Activated naive CD4-positive, alpha-beta T cell treated with anti-CD3 and anti-CD28 coated beads, Interleukin-2, amount 50 U/mL, for 24 hours (primary cell): ENCODE measurements around the gene KIF18B.

Experiments
- H3K27ac Mint-ChIP-seq: one replicate; pipeline ENCODE4 v1.8.0; 2021; ENCODE audit warnings: mild to moderate bottlenecking, mixed read lengths
- H3K27me3 Mint-ChIP-seq: one replicate; pipeline ENCODE4 v1.8.0; 2021; ENCODE audit warnings: mixed read lengths
- H3K36me3 Mint-ChIP-seq: one replicate; pipeline ENCODE4 v1.8.0; 2021; ENCODE audit warnings: mixed read lengths
- H3K4me1 Mint-ChIP-seq: one replicate; pipeline ENCODE4 v1.8.0; 2021; ENCODE audit warnings: mixed read lengths
- H3K4me3 Mint-ChIP-seq: one replicate; pipeline ENCODE4 v1.8.0; 2021; ENCODE audit warnings: mild to moderate bottlenecking, mixed read lengths
- H3K9me3 Mint-ChIP-seq: one replicate; pipeline ENCODE4 v1.8.0; 2021; ENCODE audit warnings: mixed read lengths

The KIF18B gene

DNA sequence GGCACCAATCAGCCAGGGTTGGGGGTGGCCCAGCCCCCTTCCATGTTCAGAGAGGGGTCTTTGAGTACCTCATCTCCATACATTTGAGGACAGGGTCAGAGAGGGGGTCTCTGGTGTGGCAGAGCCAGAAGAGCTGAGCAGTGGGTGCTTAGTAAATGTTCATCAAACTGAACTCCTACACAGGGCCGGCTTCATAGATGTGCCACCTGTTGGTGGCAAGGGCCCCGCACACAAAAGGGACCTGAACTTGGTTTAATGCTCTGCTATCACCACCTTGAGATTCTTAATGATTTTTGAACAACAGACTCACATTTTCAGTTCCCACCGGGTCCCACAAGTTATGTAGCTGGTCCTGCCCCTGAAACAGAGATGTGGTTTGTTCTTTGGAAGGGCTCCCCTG is 29.5 kb upstream of the KIF18B start:
- Mint-ChIP-seq H3K4me3 (no peak overlapping the region), H3K27ac (no peak overlapping the region), H3K36me3 (no peaks in the 10 kb centered on the region)

DNA sequence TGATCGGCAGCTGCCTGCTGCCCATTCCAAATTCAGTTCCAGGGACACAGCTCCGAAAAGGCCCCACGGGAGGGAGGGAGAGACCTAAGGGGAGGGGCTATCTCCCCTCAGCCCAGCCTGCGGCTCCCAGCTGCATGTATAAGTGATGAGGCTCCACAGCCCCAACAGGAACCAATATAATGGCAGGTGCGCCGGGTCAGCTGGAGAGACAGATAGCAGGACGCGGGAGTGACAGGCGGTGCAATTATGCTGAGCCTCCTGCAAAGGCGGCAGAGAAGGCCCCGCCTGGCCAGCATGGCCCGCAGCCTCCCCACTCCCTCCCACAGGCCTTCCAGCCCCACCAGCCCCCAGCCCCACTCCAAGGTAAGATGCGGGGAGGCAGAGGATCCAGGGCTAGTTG is 28.6 kb upstream of the KIF18B start:
- H3K4me3 Mint-ChIP-seq: no peak overlapping the region
- H3K4me1 Mint-ChIP-seq: peaks cover 9% of the 10 kb centered on the region
- peaks cover 3% of the 10 kb centered on the region for H3K27me3 Mint-ChIP-seq
- H3K27ac Mint-ChIP-seq: no peak overlapping the region
- no peaks in the 10 kb centered on the region for H3K9me3 Mint-ChIP-seq
- H3K36me3 Mint-ChIP-seq: no peaks in the 10 kb centered on the region

More for the DNA sequence above, 29.5 kb upstream of the KIF18B start:
- Mint-ChIP-seq H3K4me1 (peaks cover 4% of the 10 kb centered on the region), H3K27me3 (peaks cover 3% of the 10 kb centered on the region), H3K9me3 (no peaks in the 10 kb centered on the region)

DNA sequence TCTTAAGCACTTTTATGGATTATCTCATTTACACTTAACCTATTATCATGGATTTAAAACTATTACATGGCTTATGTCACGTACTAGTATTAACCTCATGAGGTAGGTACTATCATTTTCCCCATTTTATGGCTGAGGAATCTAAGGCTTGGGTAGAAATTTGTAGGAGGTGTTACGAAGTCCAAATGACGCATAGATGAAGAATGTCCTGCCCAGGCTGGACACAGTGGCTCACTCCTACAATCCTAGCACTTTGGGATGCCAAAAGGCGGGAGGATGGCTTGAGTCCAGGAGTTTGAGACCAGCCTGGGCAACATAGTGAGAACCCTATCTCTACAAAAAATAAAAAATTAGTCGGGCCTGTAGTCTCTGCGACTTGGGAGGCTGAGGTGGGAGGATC is 25.4 kb upstream of the KIF18B start:
- Mint-ChIP-seq H3K27ac (no peak overlapping the region), H3K4me1 (peaks cover 26% of the 10 kb centered on the region), H3K9me3 (no peaks in the 10 kb centered on the region), H3K27me3 (peaks cover 9% of the 10 kb centered on the region), H3K4me3 (no peak overlapping the region), H3K36me3 (no peaks in the 10 kb centered on the region)

DNA sequence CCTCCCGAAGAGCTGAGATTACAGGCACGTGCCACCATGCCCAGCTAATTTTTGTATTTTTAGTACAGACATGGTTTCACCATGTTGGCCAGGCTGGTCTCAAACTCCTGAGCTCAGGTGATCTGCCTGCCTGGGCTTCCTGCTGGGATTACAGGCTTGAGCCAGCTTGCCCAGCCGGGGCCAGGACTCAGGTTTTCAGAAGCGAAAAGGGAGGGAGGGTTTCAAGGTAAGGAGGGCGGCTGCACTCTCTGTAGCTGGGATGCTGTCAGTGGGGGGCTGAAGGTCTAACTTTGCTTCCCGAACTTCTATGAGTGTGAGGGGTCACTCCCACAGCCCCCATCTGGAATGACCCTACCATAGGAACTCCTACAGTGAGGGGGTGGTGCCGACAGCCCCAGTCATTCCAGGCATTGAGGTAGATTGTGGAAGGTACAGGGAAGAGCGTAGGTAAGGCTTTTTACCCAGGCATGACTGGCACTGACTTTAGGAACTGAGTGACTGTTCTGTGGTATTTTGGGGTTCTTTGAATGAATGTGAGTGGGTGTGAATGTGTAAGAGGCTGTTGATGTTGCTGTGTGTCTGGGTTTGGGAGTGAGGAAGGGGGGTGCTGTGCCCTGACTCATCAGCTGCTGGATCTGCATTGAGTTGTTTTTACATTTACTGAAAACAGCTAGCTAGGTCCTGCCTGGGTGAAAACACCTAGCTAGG is 24.4 kb upstream of the KIF18B start:
- H3K4me1 Mint-ChIP-seq: peaks cover 26% of the 10 kb centered on the region
- no peaks in the 10 kb centered on the region for H3K9me3 Mint-ChIP-seq
- peak overlapping the region; percentile 1 for H3K27ac Mint-ChIP-seq
- no peak overlapping the region for H3K4me3 Mint-ChIP-seq
- no peaks in the 10 kb centered on the region for H3K36me3 Mint-ChIP-seq
- peaks cover 10% of the 10 kb centered on the region for H3K27me3 Mint-ChIP-seq

GRCh38 chr17:44970136-44970741 is 22.7 kb upstream of the KIF18B start:
- peaks cover 18% of the 10 kb centered on the region for H3K27me3 Mint-ChIP-seq
- no peaks in the 10 kb centered on the region for H3K9me3 Mint-ChIP-seq
- no peaks in the 10 kb centered on the region for H3K36me3 Mint-ChIP-seq
- peaks cover 34% of the 10 kb centered on the region for H3K4me1 Mint-ChIP-seq
- H3K4me3 Mint-ChIP-seq: peak overlapping the region; percentile 60
- no peak overlapping the region for H3K27ac Mint-ChIP-seq

DNA sequence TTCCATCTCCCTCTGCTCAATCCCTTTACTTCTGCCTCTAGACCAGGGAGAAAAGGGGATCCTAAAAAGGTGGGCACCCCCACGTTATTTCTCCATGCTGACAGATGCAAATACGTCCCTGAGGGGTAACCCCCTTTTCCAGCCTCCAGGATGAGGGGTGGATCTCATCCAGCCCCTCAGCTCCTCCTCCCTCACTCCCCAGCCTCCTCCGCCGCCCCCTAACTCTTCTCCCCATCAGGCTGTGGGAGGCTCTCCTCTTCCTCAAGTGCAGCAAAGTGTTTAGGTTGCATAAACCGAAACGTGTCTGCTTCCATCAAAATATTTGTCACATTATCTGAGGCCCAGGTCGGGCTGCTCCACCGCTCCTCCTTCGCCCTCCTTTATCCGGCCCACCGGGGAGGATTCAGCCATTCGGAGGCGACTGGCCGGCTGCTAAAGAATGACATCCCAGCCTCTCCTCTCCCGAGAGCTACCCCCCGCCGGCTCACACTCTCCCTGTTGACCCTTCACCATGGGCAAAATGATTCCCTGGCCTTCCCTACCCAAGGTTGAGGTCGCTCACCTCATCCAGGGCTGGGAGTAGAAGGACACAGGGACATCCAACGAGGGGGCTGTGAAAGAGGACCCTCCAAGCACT is 21.7 kb upstream of the KIF18B start:
- peaks cover 24% of the 10 kb centered on the region for H3K27me3 Mint-ChIP-seq
- no peaks in the 10 kb centered on the region for H3K36me3 Mint-ChIP-seq
- H3K9me3 Mint-ChIP-seq: no peaks in the 10 kb centered on the region
- H3K4me3 Mint-ChIP-seq: peak overlapping the region; percentile 30
- H3K27ac Mint-ChIP-seq: peak overlapping the region; percentile 1
- peaks cover 34% of the 10 kb centered on the region for H3K4me1 Mint-ChIP-seq

DNA sequence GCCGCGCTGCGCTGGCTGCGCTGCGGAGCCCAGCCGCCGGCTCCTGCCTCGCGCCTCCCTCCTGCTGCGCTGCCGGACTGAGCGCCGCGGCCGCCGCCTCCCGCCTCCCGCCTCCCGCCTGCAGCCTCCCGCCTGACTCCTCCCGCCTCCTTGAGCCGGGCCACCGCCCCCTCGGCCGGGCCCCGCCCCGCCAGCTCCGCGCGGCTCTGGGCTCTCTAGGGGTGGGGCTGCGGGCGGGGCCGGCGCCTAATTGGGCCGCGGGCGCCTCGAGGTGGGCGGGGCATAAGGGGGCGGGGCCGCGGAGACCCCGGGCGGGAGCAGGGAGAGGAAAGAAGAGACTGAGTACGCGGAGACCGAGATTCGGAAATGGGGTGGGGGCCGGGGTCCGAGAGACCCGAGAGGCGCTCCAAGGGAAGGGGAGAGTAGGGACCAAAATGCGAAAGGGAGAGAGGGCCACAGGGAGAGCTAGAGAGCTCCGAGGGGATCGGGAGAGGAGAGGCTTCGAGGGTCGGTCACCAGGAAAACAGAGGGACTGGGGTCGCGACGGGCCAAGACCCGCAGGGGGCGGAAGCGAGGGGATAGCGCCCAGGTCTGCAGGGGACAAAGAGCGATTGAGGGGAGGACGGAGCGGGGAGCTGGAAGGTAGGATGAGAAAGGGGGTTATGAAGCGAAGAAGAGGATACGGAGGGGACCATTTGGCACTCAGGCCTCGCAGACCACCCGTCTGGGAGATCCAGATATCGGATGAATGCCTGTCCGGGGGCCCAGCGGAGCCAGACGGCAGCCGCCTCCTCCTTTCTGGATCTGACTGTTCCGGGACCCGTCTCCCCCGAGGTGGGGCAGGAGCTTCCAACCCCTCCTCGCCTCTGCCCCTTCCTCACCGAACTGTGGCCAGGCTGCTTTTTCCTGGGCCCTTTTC is 20.9 kb upstream of the KIF18B start, which contains the start of gene C1QL1:
C1QL1 (minus strand) TSS at position 79 of the 919 bp plus-strand sequence. CDS start 255 bp downstream, outside the sequence.
- Mint-ChIP-seq H3K27ac (peak within 1 kb of the TSS; percentile 1), H3K4me1 (peaks cover 34% of the 10 kb centered on the region), H3K4me3 (peak within 1 kb of the TSS; percentile 42), H3K36me3 (no peaks in the 10 kb centered on the region), H3K27me3 (peaks cover 25% of the 10 kb centered on the region), H3K9me3 (no peaks in the 10 kb centered on the region)

DNA sequence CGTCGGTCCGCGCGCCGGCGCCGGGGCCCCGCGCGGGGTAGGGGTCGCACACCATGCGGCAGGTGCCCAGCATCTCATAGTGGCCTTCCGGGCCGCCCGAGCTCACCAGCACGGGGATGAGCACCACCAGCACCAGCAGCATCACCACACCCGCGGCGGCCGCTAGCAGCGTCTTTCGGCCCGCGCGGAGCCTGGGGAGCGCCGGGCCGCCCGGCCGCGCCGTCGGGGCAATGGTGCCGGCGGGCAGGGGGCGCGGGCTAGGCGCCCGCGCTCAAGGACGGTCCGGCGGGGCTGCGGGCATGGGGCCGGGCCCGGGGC is 20.3 kb upstream of the KIF18B start:
- Mint-ChIP-seq H3K4me1 (peaks cover 34% of the 10 kb centered on the region), H3K9me3 (no peaks in the 10 kb centered on the region), H3K36me3 (no peaks in the 10 kb centered on the region), H3K27me3 (peaks cover 30% of the 10 kb centered on the region), H3K27ac (no peak overlapping the region), H3K4me3 (no peak overlapping the region)

DNA sequence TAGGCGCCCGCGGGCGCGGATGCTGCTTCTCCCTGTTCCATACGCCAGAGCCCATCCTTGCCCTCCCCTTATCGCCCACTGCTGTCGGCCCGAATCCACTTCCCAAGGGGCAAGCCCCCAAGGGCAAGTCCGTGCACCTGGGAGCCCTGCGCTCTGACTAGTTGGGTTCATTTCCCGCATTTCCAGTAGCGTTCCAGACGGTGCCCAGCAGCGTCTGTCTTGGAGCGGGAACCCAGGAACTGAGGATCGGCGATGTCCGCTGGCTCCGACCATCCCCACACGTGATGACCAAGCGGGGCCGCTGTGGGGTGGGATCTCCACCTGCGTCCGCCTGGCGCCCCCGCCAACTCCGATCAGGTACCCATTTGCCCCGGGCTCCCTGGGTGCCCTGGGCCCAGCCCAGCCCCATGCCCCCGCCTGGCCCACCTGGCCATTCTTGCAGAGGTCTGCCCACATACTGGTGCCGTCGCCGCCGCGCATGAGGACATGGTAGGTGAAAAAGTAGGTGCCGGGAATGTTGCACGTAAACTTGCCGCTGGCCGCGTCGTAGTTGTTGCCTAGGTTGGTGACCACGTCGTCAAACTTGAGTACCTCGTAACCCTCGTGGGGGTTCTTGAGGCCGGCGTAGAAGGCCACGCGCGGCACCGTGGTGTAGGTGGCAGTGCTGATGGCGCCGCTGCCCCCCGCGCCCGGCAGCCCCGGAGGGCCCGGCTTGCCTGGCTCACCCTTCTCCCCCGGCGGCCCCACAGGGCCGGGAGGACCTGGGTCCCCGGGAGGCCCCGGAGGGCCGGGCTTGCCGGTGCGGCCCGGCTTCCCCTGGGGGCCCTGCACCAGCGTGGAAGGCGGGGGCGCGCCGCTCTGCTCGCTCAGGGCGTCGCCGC is 19.7 kb upstream of the KIF18B start:
- H3K4me1 Mint-ChIP-seq: peaks cover 32% of the 10 kb centered on the region
- H3K27me3 Mint-ChIP-seq: peaks cover 33% of the 10 kb centered on the region
- peak overlapping the region; percentile 42 for H3K4me3 Mint-ChIP-seq

GRCh38 chr17:44966348-44967025 is 18.9 kb upstream of the KIF18B start:
- no peaks in the 10 kb centered on the region for H3K9me3 Mint-ChIP-seq
- peak overlapping the region; percentile 36 for H3K4me3 Mint-ChIP-seq
- peaks cover 33% of the 10 kb centered on the region for H3K27me3 Mint-ChIP-seq

More for the DNA sequence above, 19.7 kb upstream of the KIF18B start:
- Mint-ChIP-seq H3K27ac (no peak overlapping the region), H3K36me3 (no peaks in the 10 kb centered on the region), H3K9me3 (no peaks in the 10 kb centered on the region)

GRCh38 chr17:44965481-44966234 is 18.1 kb upstream of the KIF18B start:
- Mint-ChIP-seq H3K4me1 (peaks cover 27% of the 10 kb centered on the region), H3K27me3 (peaks cover 35% of the 10 kb centered on the region), H3K4me3 (peak overlapping the region; percentile 36), H3K9me3 (no peaks in the 10 kb centered on the region), H3K36me3 (no peaks in the 10 kb centered on the region), H3K27ac (no peak overlapping the region)

More at GRCh38 chr17:44966348-44967025, 18.9 kb upstream of the KIF18B start:
- Mint-ChIP-seq H3K36me3 (no peaks in the 10 kb centered on the region), H3K4me1 (peaks cover 25% of the 10 kb centered on the region), H3K27ac (no peak overlapping the region)

DNA sequence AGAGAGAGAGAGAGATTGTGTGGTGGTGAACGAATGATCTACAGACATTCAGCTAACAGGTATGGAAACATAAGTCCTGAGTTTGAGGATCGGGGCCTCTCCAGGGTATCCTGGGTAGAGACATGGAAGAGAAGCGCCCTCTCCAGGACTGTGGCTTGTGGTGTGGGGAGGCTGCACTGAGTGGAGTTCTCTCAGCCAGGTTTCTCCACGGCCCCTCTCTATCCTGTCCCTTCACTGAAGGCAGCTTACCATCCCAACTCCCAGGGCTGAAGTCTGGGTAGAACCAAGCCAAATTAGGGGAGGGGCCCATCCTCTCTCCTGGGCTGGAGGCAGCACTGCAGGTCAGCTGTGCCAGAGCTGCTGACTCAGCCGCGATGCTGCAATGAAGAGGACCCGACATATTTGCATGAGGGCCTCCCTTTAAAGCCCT is 14.4 kb upstream of the KIF18B start:
- H3K27me3 Mint-ChIP-seq: peaks cover 32% of the 10 kb centered on the region
- H3K4me1 Mint-ChIP-seq: peaks cover 17% of the 10 kb centered on the region
- H3K36me3 Mint-ChIP-seq: no peaks in the 10 kb centered on the region
- no peaks in the 10 kb centered on the region for H3K9me3 Mint-ChIP-seq
- H3K4me3 Mint-ChIP-seq: no peak overlapping the region
- H3K27ac Mint-ChIP-seq: no peak overlapping the region

- peak overlapping the region; percentile 51 for H3K4me3 Mint-ChIP-seq
- no peaks in the 10 kb centered on the region for H3K36me3 Mint-ChIP-seq
- peaks cover 10% of the 10 kb centered on the region for H3K4me1 Mint-ChIP-seq
- no peak overlapping the region for H3K27ac Mint-ChIP-seq
- H3K9me3 Mint-ChIP-seq: no peaks in the 10 kb centered on the region
- peaks cover 30% of the 10 kb centered on the region for H3K27me3 Mint-ChIP-seq
Measured at GRCh38 chr17:44960691-44961090, 13.1 kb upstream of the KIF18B start.
